Upper lobe of right lung (tissue), 1 donor: Measurements from ENCODE around the gene BHLHE40. TPM values are rescaled to one million over a fixed set of nuclear protein-coding genes. Genes with fewer than 3 reads are reported as not detected.
"Not testable (repeated sequence)": the region's sequence is repeated elsewhere in the genome, so short reads cannot be mapped to it uniquely, and the experiment has no call there.

Experiments
- ATAC-seq: fragments of 200-7000 bp; cut with Tn5 transposase; one replicate; pipeline ENCODE4 v1.9.1; 2020; ENCODE audit warnings: mild to moderate bottlenecking, moderate library complexity
- DNase-seq: peaks from one replicate; pipeline ENCODE4 v3.0.0-alpha.2; 2020
- H3K27ac ChIP-seq: fragments of 200-600 bp; one replicate; pipeline ENCODE4 v1.8.0; 2022
- H3K27me3 ChIP-seq: fragments of 200-600 bp; one replicate; pipeline ENCODE4 v1.8.0; 2022; ENCODE audit warnings: mild to moderate bottlenecking
- H3K36me3 ChIP-seq: fragments of 200-600 bp; one replicate; pipeline ENCODE4 v1.8.0; 2022
- H3K4me1 ChIP-seq: fragments of 200-600 bp; one replicate; pipeline ENCODE4 v1.8.0; 2022
- H3K4me3 ChIP-seq: fragments of 200-600 bp; one replicate; pipeline ENCODE4 v1.8.0; 2022; ENCODE audit warnings: mild to moderate bottlenecking
- H3K9me3 ChIP-seq: fragments of 200-600 bp; one replicate; pipeline ENCODE4 v1.8.0; 2022
- CTCF ChIP-seq: fragments of 200-600 bp; IDR thresholded peaks from one replicate; pipeline ENCODE4 v1.8.0; 2022; ENCODE audit warnings: antibody characterized with exemption
- intact Hi-C: fragments of 100-400 bp; cut with DNase I; formaldehyde crosslinking; loops from one replicate; pipeline ENCODE4 v1.11.0; 2022
- total RNA-seq: library from RNA; stranded (reverse); fragmentation: NEBNext Ultra II Directional; extraction: Animal tissue kit (Norgen Biotek cat#: 25700); gene quantifications from one replicate; pipeline ENCODE4 v1.2.1, GENCODE V29; 2021
- donor health status: DM: no; HTN: yes; CAD: no; lungs with severe emphysema.

BHLHE40 gene
- total RNA-seq, 1 donor from 2014 or later = 97.1 TPM

- TF ChIP-seq CTCF = no peak
- H3K4me1 ChIP-seq = no peaks in the 10 kb centered on the region
- no peak overlapping the region for H3K4me3 ChIP-seq
- no peaks in the 10 kb centered on the region for H3K36me3 ChIP-seq
- DNase-seq (no peak), ATAC-seq (no peak)
- H3K27ac ChIP-seq = no peak overlapping the region
- H3K27me3 ChIP-seq = no peaks in the 10 kb centered on the region
- intact Hi-C loops = no loop called here
- H3K9me3 ChIP-seq = no peaks in the 10 kb centered on the region
These were observed 24.8 kb upstream of the BHLHE40 start for GRCh38 chr3:4954256-4955000.

DNA sequence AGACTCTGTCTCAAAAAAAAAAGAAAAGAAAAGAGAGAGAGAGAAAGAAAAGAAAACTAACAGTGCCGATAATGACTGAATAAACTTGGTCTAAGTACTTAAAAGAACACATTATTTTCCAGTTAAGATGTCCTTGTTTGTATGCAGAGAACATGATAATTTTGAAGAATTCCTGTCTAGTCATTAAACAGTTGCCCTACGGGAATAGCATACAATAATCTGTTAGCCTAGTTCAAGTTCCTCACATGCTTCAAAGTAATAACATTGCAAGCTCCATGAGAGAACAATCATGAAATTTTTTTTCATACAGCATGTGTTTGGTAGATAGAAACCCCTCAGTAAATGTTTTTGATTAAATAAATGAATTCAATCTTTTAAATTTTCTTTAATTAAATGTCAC, 23.1 kb upstream of the BHLHE40 start:
- intact Hi-C loops = no loop called here
- H3K27ac ChIP-seq = no peak overlapping the region

DNA sequence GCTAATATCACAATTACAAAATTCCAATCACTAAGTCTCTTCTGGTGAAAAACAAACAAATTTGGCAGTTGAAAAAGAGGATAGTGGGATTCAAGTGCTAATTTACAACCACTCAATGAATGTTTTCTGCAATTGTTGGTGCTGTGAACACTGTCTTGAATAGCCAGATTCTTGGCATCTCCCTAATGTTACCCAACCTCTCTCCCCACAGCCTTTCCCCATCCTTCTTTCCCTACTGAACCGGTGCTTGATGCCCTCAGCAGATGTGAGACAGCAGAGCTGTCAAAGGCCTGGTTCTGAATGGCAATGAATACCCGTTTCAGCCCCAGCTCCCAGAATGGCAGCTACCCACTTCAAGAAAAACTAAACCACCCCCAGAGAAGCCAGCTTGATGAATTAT, 22.5 kb upstream of the BHLHE40 start:
- intact Hi-C loops = no loop called here
- DNase-seq = no peak
- Histone ChIP-seq H3K4me1 (no peaks in the 10 kb centered on the region), H3K9me3 (no peaks in the 10 kb centered on the region), H3K36me3 (no peaks in the 10 kb centered on the region), H3K4me3 (no peak overlapping the region), H3K27me3 (no peaks in the 10 kb centered on the region), H3K27ac (no peak overlapping the region)
- ATAC-seq = no peak
- no peak for TF ChIP-seq CTCF

More for the DNA sequence above, 23.1 kb upstream of the BHLHE40 start:
- Histone ChIP-seq H3K36me3 (no peaks in the 10 kb centered on the region), H3K9me3 (no peaks in the 10 kb centered on the region), H3K27me3 (no peaks in the 10 kb centered on the region), H3K4me1 (no peaks in the 10 kb centered on the region), H3K4me3 (no peak overlapping the region)
- TF ChIP-seq CTCF = no peak
- DNase-seq (no peak), ATAC-seq (no peak)

DNA sequence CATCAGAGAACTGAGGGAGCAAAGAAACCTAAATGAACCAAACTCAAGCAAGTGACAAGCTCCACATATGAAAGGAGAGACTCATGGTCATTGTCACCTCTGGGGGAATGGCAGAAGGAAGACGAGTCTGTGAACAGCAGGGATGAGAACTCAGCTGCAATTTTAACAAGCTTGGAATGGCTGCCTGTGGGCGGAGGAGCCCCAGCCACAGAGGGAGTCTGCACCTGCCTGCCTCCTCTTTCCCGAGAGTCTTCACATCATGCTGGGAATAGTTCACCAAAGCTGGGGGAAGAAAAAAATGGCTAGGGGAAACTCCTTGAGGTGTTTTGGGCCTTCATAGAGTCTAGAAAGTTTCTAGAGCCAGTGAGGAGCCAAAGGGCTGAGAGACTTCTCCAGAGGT, 21.3 kb upstream of the BHLHE40 start:
- DNase-seq (no peak), ATAC-seq (no peak)
- Histone ChIP-seq H3K4me1 (no peaks in the 10 kb centered on the region), H3K36me3 (no peaks in the 10 kb centered on the region), H3K9me3 (no peaks in the 10 kb centered on the region), H3K27ac (no peak overlapping the region), H3K4me3 (no peak overlapping the region), H3K27me3 (no peaks in the 10 kb centered on the region)
- no peak for TF ChIP-seq CTCF
- intact Hi-C loops = no loop called here

GRCh38 chr3:4959180-4959579, 20.1 kb upstream of the BHLHE40 start:
- Histone ChIP-seq H3K27ac (no peak overlapping the region), H3K4me1 (no peaks in the 10 kb centered on the region), H3K4me3 (no peak overlapping the region), H3K36me3 (no peaks in the 10 kb centered on the region), H3K9me3 (no peaks in the 10 kb centered on the region), H3K27me3 (no peaks in the 10 kb centered on the region)
- ATAC-seq (no peak), DNase-seq (no peak)
- intact Hi-C loops = no loop called here
- TF ChIP-seq CTCF = no peak

- H3K4me1 ChIP-seq, ATAC-seq, H3K27ac ChIP-seq, intact Hi-C loops, H3K36me3 ChIP-seq, H3K9me3 ChIP-seq, DNase-seq, H3K4me3 ChIP-seq, H3K27me3 ChIP-seq: not testable (repeated sequence)
These were observed 17.4 kb upstream of the BHLHE40 start for GRCh38 chr3:4961865-4962264.
